GM19023 (cell line): ENCODE data around the gene SLC43A3.
A peak's percentile ranks its signal among the peaks of the same experiment; 100 is the strongest.

Experiments
- ATAC-seq: cut with Tn5 transposase; IDR thresholded peaks from one replicate; pipeline ENCODE4 v1.9.1; 2021; ENCODE audit warnings: mild to moderate bottlenecking, moderate library complexity; ENCODE audit not compliant: unreplicated experiment

The SLC43A3 gene

DNA sequence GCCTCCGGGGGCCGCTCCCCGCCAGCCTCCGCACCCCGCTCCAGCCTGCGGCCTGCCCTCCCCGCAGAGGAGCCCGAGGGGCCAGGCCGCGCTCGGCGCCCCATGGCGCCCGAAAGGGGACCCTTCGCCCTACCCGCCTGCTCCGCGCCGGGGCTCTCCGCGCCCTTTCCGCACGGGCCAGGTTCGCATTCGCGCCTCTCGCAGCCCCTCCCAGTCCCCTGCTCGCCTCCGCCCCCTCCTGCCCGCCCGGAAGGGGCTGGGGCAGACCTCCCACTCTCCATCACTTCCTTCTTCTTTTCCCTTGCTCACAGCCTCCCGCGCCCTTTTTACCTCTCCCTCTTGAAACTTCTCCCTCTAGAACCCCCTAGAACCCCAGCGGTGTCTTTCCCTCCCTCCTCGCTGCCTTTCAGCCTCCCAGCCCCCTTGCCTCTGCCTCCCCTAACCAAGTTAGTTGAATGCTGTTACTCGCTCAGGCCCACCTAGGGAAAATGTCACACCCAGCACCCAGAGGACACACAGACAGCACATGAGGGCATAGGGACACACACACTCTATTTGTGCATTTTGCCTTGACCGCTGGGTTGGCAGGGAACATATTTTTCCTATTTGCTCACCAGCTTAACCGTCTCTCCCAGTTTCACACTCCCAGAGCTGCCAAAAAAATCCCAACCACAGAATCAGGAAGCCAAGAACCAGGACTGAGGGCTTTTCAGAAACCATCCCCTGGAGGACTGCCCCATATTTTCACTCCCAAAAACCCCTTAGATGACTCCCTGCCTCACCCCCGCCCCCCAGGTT, at the start of gene SLC43A3:
SLC43A3 (minus strand) TSS at position 193 of the 798 bp plus-strand sequence. CDS start 949 bp downstream, outside the sequence.
- peak; percentile 59 for ATAC-seq

DNA sequence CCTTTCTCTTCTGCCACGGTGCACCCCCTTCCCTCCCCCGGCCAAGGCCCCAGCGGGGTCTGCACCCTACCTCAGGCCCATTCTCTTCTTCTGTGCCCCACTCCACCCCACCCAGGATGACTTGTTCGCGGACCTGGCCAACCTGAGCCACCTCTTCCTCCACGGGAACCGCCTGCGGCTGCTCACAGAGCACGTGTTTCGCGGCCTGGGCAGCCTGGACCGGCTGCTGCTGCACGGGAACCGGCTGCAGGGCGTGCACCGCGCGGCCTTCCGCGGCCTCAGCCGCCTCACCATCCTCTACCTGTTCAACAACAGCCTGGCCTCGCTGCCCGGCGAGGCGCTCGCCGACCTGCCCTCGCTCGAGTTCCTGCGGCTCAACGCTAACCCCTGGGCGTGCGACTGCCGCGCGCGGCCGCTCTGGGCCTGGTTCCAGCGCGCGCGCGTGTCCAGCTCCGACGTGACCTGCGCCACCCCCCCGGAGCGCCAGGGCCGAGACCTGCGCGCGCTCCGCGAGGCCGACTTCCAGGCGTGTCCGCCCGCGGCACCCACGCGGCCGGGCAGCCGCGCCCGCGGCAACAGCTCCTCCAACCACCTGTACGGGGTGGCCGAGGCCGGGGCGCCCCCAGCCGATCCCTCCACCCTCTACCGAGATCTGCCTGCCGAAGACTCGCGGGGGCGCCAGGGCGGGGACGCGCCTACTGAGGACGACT, 49.3 kb upstream of the SLC43A3 start:
- peak; percentile 36 for ATAC-seq

DNA sequence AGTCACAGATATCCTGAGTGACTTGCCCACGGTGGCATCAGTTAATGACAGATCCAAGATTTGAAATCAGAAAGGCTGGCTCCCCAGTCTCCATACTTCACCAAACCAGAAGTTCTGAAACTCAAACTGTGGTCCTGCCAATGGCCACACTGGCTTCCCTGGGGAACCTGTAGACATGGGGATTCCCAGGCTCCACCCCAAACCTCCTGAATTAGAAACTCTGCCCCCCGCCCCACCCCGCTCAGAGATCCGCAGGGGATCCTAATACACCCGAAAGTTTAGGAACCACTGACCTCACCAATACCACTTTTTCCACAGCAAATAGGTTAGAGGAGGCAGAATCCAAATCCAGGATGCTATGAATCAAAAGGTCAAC, 48.7 kb upstream of the SLC43A3 start:
- ATAC-seq = no peak

DNA sequence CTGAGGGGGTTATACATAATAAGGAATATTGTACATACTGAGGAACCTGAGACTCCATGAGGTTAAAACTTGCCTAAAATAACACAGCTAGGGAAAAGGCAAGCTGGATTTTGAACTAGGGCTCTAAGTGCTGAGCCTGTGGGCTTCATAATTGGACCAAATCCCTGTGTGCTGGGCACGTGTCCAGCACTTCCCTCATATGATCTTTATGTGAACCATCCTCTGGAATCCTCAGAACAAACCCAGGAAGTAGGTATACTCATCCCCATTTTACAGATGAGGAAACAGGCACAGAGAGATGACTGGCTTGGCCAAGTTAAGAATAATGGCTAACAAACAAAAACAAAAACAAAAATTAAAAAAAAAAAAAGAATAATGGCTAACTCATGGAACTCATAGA, 48.3 kb upstream of the SLC43A3 start:
- ATAC-seq = no peak

DNA sequence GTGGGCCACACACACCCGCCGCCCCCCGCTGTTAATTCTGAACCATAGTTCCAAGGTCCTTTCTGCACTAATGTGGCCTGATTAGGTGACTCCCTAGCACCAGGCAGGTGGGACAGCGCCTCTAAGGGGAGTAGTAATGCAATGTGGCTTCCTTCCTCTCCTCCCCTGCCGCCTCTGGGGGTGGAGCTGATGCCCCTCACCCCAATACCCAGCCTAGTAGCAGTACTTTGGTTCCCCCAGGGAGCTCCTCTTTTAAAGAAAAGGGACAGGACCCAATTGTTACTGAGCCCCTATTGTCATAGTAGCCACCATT, 47.8 kb upstream of the SLC43A3 start:
- ATAC-seq = no peak

DNA sequence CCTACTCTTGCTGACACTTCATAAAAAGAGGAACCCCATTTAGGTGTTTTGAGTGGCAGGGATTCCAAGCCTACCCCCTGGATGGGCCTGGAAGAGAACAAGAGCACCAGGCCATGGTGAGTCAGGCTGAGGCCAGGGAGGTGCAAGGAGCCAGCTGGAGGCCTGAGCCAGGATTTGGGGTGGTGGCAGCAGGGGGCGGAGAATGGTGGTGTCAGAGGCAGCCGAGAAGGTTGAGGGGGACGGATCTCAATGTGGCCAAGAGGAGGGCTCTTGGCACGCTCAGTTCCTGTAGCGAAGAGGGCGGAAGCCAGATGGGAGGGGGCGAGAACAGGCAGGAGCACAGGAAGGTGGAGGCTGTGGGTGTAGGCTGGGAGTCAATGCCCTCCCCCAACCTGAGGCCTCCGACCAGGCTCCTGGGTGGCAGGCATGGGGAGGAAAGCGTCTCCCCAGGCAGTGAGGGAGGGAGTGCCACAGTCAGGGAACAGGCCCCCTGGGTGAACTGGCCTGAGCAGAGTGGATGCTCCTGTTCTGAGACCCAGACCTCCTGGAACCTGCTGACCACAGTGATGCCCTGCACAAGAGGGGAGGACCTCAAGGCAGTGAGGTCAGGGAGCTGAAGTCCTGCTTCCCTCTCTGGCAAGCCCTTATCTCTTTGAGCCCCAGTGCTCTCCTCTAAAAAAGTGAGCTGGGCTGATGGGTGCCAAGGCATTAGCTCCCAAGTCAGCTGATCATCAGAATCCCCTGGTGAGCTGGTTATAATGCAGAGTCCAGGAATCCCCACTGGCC, 47.3 kb upstream of the SLC43A3 start:
- peak; percentile 35 for ATAC-seq

DNA sequence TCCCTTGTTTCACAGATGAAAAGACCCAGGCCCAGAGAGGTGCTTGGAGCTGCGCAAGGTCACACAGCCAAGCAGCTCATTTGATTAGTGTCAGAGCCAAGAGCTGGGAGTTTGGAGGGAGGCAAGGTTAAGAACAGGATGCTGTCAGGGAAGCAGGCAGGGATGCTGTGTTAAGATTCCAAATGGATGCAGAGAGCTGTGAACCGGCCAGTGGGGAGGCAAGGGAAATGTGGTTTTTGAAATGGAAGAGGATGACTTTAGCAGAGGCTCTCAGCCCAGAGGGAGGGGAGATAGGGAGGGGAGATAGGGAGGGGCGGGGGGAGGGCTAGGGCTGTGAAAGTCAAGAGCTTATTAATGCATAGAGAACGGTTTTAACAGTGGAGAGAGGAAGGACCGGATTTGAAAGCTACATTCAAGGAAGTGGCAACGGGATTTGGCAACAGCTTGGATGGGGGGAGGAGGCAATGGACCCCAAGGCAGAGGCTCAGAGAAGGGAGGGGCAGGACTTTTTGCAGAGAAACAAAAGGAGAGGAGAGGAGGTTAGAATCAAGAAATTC, 46.4 kb upstream of the SLC43A3 start:
- no peak for ATAC-seq

DNA sequence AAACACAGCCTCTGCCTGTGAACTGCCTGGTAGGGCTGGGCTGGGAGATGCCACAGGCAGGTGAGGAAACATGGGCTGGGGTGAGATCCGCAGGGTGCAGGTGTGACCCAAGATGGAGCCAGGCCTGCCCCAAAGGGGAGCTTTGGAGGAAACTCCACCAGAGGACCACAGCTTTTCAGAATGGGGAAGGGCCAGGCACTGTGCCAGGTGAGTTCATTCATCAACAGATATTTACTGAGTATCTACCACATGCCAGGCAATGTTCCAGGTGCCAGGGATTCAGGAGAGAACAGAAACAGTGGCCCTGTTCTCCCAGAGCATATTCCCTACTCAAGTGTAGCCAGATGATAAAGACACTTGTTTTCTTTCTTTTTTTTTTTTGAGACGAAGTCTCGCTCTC, 44.6 kb upstream of the SLC43A3 start:
- ATAC-seq = no peak

DNA sequence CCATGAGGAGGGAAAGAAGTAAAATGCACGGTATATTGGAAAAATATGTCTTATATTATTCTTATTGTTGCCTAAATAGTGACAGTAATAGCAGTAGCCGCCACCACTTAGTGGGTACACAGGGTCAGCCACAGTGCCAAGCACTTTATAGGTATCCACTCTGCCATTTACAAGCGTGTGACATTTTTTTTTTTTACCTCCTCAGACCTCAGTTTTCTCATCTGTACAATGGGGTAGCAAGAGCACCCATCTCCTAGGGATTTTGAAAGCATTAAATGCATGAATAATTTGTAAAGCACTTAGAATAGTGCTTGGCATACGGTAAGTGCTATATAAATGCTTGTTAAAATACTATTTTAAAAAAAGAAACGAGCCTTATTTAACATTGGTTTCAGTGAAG, 42.3 kb upstream of the SLC43A3 start:
- no peak for ATAC-seq

DNA sequence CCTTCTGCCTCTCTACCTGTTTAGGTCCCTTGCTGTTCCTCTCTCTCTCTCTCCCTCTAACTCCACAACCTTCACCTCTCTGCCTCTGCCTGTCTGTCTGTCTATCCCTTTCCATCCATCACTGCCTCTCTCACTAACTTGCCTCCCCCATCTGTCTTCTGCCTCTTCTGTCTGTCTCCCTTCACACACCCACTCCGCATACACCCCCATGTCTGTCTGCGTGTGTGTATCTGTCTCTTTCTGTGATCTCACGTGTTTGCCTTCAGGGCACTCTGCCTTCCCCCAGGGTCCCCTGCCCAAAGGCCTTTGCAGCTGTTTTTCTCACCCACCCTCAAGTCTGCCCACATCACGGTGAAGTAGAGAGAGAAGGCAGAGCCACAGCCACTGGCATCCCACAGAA, 41.4 kb upstream of the SLC43A3 start:
- ATAC-seq = no peak

DNA sequence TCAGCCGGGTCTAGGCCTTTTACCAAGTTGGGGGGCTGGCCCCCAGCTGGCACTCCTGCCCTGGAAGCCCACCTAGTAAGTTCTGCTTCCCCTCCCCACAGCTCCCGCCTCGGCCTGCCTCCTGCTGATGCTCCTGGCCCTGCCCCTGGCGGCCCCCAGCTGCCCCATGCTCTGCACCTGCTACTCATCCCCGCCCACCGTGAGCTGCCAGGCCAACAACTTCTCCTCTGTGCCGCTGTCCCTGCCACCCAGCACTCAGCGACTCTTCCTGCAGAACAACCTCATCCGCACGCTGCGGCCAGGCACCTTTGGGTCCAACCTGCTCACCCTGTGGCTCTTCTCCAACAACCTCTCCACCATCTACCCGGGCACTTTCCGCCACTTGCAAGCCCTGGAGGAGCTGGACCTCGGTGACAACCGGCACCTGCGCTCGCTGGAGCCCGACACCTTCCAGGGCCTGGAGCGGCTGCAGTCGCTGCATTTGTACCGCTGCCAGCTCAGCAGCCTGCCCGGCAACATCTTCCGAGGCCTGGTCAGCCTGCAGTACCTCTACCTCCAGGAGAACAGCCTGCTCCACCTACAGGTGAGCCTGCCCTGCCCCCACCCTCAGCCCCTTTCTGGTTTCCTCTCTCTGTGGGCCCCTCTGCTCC, 40.7 kb upstream of the SLC43A3 start:
- ATAC-seq = no peak

DNA sequence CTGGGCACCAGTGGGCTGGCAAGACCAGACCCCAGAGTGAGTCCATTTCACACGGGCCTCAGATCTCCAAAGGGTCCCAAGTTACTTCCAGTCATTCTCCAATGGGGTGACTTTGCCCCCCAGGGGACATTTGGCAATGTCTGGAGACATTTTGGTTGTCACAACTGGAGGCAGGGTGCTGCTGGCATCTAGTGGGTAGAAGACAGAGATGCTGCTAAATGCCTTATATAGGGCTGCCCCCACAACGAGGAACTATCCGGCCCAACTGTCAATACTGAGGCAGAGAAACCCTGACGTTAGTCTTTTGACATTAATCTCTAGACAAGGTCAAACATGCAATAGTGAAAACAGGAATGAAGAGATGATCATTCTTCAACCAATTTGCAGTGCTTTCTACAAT, 39.8 kb upstream of the SLC43A3 start:
- no peak for ATAC-seq

DNA sequence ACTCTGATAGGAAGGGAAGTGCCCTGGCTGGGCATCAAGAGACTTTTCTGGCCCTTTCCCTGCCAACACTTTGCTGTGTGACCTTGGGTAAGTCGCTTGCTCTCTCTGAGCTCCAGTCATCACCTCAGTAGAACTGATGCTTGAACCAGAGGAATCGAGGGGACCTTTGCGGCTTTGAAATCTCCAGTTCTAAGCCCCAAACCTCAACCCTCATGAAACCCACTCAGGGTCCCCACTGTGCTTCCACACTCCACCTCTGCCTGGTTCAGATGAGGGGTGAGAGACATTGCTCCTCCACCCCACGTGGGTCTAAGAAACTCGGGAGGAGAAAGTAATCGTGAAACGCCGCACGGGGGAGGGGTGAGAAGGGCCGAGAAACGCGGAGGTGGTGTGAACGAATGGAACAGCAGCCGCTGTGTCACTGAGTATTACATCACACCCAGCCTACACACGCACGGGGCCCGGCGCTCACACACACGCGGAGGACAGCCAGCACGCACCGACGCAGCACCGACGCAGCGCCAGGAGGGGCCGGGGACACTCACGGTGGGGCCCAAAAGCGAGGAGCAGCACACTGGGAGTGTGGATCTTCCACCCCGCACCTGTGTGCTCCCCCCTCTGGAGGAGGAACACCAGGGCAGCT, 37.7 kb upstream of the SLC43A3 start:
- ATAC-seq = no peak

DNA sequence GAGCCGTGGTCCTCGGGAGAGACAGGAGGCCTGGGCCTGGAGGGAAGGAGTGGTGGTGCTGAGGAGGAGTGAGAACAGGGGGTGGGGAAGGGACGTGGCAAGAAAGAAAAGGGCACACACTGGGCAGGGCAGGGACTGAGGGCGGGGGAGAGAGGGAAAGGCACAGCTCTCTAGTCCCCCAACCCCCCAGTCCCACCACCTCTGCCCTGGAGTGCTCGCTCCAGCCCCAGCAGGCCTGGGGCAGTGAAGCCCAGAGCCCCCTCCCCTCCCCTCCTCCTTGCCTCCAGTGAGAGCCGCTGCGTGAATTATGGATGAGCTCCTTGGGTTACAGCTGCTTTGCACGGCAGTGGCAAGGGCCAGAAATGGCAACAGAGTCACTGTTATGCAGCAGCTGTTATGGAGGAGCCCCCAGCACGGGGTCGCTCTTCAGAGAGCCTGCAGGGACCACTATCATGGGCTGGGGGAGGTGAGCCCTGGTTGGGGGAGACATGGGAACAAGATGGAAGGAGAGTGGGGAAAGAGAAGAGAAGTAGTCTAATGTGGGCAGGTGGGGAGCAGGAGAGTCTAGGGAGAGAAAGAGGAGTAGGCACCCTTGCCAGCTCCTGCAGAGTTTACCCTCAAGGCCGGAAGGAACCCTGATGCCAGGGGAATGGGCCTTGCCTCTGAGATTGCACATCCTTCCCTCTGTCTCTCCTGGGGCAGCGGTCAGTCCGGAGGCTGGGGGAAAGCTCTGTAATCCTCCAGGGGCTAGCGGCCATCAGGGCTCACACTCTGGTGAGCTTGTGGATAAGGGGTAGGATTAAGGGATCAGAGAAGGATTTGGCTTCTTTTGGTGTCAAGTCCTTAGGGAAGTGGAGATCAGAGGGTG, 37.0 kb upstream of the SLC43A3 start:
- ATAC-seq = no peak

DNA sequence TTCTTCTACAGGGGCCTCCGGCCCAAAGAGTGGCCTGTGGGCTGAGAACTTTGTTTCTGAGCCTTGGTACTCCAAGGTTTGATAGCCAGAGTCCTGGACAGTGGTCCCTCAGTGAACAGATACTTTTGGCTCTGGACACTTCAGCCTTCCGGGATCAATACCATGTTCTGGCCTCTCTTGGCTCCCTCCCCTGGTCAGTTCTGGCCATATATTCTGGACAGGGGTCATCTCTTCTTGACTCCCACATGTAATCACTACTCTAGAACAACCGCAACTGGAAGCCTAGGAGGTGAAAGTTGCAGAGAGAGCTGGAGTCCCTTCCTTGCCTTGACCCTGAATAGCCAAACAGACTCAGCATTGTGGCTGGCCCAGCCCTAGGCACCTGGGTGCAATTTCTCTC, 35.7 kb upstream of the SLC43A3 start:
- ATAC-seq = no peak

DNA sequence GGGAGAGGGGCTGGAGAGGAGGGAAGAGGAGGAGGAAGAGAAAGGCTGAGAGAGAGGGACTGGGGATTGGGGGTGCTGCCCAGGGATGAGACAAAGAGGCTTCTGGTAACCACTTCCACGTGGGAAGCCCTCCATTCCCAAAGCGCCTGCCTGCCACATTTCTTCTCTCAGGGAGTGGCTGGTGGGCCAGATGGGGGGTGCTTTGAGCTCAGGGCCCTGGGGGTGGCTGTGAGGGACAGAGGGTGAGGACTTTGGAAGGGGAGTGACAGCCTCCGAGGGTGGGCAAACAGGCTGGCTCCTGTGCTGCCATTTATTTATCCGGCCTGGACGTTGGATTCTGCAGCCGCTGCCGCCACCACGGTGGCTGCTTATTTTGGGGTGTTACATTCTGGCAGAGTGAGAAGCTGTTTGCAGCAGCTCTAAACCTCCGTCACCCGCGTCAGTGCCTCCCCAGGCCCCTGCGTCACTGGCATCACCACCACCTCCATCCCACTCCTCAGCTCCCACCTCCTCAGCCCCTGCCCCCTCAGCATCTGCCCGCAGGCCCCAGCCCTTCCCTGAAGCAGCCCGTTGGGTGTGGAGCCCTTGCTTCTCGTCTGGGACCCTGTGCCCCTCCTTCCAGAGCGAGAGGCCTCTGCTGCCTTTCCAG, 35.0 kb upstream of the SLC43A3 start:
- no peak for ATAC-seq

DNA sequence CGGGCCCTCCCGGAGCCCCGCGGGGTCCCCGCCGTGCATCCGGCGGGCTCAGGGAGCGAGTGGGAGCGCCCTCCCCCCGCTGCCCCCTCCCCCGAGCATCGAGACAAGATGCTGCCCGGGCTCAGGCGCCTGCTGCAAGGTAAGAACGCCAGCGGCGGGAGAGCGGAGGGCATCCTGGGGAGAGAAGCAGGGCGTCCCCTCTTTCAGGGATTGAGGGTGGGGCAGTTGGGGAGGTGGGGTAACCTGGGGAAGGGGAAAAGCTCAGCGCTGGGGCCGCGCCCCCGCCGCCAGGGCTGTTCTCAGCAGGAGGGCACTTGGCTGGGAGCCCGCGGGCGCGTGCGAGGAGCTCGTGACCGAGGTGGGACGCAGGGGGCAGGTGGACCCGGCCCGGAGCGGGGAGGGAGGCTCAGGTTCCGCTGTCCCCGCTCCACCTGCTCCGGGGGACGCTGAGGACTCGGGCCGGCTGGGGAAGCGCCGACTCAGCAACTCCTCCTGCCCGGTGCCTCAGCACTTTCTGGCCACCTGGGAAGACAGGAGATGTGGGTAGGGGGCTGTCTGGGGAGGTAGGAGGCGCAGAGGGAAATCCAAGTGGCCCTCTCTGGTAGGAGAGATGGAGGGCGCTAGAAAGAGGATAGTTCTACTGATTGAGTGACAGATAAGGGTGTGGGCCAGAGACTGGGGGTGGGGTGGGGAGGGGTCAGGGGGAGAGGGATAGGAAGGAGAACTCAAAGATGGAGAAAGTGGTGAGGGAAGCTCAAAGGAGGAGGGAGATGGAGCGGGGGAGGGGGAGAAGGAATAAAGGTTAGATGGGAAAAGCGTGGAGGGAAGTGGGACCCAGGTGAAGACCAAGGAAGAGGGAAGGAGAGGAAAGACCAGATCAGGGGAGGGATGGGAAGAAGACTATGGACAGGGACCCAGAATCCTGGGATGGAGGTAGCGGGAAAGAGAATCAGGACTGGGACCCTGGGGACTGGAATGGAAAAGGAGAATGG, 34.1 kb upstream of the SLC43A3 start:
- no peak for ATAC-seq
